Inferior parietal cortex (tissue), 1 donor: ENCODE data around the gene MRTFB.

Experiments
- DNase-seq: peaks from one replicate; pipeline ENCODE4 v3.0.0-alpha.2; 2016; ENCODE audit errors: extremely low spot score

MRTFB gene

DNA sequence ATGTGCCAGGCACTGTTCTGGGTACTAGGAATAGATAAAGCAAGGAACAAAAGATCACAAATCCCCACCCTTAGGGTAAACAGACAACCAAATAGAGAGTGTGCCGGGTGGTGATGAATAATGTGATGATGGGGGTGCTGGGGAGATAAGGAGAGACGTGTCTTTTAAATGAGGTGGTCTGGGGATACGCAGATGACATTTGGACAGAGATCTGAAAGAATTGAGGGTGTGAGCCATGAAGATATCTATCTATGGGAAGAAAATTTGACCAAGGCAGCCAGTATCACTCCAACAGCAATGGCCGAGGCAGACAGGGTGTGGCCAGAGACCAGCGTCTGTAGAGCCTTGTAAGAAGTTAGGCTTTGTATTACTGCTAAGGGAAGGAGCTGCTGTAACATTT is 165.3 kb downstream of the MRTFB start:
- DNase-seq = no peak

GRCh38 chr16:14238756-14239155 is 167.6 kb downstream of the MRTFB start:
- DNase-seq = no peak

DNA sequence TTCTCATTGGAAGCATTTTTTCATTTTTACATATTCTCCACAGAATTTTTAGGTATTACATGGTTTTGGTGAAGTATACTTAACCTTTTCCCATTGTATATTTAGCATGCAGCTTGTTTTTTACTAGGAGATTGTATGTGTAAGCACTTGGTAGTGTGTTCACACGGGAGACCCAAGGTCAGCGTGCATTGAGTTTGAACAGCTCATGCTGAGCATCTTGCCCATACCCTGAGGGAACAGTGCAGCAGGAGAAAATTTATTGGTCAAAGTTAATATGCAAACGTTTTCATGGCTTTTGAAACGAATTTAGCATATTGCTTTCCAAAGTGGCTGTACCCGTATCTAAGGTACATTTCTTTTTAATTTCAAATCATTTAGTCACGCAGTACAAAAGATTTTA is 168.7 kb downstream of the MRTFB start:
- DNase-seq = no peak

- DNase-seq = no peak
Observed at GRCh38 chr16:14240219-14240843, 169.2 kb downstream of the MRTFB start.

DNA sequence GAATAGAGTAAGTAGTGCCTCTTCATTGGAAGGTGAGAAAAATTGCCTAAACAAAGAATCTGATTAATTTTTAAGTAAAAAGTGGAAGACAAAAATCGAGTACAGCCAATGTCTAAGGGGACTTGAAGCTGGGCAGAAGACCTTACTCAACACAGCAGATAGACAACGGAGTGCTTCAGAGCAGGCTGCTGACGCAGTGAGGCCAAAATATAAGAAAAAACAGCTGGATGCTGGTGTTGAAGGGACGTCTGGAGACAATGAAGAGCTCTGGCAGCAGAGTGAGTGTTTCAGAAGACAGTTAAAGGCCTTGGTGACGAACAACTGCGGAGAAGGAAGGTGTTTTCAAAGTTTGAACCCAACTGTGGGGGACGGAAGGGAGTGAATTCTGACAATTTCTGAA is 169.8 kb downstream of the MRTFB start:
- no peak for DNase-seq

DNA sequence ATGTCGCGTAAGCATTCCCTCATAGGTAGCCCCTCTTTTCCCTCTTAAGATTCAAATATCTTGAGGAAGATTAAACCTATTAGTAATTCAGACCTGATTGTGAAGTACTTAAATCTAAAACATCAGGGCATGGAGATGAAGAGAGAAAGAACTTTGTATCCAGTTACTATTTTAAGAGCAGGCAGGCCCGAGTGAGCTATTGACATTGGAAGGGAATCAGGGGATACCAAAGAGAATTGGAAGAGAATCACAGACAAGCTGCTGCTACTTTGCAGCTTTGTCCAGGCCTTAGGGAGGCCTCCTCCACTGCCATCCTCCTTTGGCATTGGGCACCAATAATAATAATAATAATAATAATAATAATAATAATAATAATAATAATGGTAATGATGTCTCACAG is 170.5 kb downstream of the MRTFB start:
- no peak for DNase-seq

- DNase-seq = no peak
Observed at GRCh38 chr16:14242769-14243168, 171.7 kb downstream of the MRTFB start.

- no peak for DNase-seq
Observed at GRCh38 chr16:14244196-14245010, 173.3 kb downstream of the MRTFB start.

DNA sequence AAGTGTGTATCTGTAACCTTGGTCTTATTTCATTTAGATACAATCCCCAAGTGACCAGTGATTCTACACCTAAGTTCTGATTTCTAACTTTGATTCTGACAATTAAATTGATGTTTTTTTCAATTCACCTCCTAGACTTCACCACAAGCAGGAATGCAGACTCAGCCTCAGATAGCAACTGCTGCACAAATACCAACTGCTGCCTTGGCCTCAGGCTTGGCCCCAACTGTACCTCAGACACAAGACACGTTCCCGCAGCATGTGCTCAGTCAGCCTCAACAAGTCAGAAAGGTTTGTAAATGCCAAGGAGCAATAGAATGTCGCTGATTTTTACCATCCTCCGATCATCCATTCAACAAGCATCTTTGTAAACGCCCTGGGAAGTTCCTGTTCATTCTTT is 177.7 kb downstream of the MRTFB start:
- DNase-seq = no peak

GRCh38 chr16:14249291-14250032 is 178.3 kb downstream of the MRTFB start:
- peak; percentile 78 for DNase-seq

GRCh38 chr16:14251419-14251818 is 180.3 kb downstream of the MRTFB start:
- DNase-seq = no peak

DNA sequence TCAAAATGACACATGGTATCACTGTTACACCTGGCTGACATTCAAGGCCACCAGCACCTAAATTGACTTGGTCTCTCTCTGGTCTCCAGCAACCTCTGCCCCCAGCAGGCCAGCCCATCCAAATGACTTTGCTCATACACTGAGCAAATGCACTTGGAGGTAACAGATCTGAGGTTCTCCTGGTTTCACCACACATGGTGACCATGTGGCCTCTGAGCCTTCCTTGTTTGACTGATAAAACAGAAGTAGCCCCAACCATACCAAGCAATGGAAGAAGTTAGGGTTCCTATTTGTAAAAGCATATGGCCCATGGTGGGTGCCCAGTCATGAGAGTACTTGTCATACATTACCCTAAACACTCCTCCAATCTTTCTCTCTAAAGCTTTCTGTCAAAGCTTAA is 181.7 kb downstream of the MRTFB start:
- DNase-seq = no peak

DNA sequence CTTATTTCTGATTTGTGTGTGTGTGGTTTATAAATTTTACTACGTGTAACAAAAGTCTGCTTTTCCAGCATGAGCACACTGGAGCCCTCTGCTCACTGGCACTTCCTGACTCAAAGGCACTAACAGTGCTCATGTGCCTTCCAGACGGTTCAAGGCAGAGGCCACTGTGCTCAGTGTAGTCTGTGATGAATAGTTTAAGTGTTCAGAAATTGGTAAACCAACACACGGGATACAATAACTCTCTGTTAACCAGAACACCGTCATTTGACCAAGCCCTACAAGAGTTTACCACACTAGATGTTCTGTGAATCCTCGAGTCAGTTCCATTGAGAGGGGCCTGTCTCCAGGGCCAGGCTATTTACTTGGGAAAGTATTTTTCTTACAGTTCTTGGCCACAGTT is 191.9 kb downstream of the MRTFB start:
- peak; percentile 36 for DNase-seq

- no peak for DNase-seq
Observed at GRCh38 chr16:14263769-14264168, 192.7 kb downstream of the MRTFB start.

DNA sequence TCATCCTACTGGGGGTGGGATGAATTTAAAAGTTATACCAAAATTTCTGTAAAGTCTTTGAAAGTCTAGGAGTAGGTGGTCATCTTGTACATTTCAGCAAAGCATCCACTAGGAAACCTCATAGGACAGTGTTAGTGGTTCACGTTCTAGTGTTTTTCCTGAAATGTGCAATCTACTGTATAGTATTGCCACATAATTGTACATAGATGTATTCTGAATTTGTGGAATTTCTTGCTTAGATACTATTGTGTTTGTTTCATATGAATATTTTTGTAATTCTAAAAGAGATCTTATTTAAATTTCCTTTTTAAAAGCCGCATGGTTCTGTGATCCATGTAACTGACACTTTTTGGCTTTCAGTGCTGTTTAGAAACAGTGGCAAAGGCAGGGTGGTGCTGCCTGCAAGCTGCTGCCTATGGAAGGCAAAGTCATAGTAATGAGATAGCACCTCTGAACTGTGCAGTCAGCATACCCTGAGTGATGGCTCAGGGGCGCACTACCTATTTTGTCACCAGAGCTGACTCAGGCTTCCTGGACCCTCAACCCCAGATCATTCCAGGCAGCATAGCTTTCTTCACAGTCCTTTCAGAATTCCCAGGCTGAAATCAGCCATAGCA is 193.3 kb downstream of the MRTFB start:
- DNase-seq = no peak

GRCh38 chr16:14268073-14268472 is 197.0 kb downstream of the MRTFB start:
- no peak for DNase-seq

DNA sequence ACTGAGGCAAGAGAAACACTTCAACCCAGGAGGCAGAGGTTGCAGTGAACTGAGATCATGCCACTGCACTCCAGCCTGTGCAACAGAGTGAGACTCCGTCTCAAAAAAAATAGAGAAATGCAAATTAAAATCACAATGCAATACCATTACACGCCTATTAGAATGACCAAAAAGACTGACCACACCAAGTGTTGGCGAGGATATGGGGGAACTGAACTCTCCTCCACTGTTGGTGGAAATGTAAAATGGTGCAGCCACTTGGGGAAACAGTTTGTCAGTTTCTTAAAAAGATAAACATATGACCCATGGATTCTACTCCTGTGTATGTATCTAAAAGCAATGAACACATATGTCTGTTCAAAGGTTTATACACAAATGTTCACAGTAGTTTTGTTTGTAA is 204.8 kb downstream of the MRTFB start:
- DNase-seq = no peak

DNA sequence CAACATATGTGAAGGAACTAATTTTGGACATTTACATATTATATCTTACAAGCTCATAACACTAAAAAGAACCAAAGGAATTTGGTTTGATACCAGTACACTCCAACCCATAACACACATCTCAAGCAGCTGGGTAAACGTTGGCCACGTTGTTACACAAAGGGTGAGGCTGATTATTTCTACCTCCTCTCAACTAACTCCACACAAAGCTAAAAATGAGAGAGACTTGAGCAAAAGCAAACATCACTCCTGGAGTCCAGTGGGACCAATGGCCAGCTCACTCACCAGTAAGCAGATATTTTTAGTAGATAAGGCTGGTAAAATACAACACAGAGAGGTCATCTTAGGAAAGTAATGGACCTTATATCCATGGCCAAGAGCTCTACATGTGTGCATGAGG is 207.6 kb downstream of the MRTFB start:
- DNase-seq = no peak

DNA sequence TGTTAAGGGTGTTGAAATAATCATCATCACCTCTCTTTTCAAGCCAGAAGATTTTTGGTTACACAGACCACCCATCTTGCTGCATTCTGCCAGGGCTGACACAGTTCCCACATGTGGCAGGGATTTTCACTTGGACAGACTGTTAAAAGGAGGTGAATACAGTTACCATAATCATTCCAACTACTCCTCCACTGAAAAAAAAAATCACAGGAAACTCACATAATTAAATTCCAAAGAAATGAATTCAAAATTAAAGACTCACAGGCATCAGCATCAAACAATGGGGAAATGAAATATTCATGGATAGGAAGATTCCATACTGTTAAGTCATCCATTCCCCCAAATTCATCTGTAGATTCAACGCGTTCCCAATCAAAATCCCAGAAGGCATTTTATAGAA is 209.4 kb downstream of the MRTFB start:
- no peak for DNase-seq

DNA sequence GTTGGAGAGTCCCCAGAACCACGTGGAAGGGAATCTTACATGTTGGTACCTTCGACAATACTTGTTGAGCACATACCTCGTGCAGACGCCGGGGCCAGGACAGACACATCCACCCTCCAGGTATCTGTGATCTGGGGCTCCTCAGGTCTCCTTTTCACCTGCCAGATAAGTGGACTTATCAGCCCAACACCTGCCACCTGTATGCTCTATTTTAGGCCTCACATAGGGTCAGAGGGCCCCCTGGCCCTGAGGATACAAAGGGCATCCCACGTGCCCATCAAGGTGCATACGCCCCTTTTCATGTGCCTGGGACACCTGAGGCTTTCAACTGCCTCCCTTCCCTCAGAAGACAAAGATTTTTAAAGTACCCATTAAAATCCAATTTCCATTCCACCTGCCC is 212.7 kb downstream of the MRTFB start:
- no peak for DNase-seq

GRCh38 chr16:14284371-14284770 is 213.3 kb downstream of the MRTFB start:
- no peak for DNase-seq

GRCh38 chr16:14284930-14285512 is 213.9 kb downstream of the MRTFB start:
- DNase-seq = peak; percentile 55
